Measurements from ENCODE around the gene FCER2.

FCER2 gene

DNA sequence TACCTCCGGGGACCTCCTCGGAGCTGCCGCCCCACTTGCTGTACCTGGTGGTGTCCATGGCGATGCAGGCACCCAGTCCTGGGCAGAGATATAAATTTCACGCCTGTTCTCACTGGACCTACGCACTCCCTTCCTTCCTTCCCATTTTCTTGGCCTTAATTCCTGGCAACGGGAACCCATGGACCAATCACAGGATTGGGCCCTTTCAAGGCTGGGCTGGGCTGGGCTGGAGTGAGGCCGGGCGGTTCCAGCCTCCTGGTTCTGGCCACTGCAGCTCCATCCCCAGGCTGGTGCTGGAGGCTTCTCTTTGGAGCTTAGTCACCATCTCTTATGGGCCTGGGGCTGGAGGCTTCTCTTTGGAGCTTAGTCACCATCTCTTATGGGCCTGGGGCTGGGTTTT, 30.1 kb upstream of the FCER2 start, which contains the start of gene CLEC4G:
Gene CLEC4G, minus strand, starts transcription at position 66 of the 400 bp plus-strand sequence. Its CDS starts 8 bp downstream, at position 58.
- DNase-seq = no peak

- DNase-seq = no peak
Measured at GRCh38 chr19:7731615-7732014, 29.7 kb upstream of the FCER2 start.

GRCh38 chr19:7731218-7731595, 29.3 kb upstream of the FCER2 start:
- no peak for DNase-seq

DNA sequence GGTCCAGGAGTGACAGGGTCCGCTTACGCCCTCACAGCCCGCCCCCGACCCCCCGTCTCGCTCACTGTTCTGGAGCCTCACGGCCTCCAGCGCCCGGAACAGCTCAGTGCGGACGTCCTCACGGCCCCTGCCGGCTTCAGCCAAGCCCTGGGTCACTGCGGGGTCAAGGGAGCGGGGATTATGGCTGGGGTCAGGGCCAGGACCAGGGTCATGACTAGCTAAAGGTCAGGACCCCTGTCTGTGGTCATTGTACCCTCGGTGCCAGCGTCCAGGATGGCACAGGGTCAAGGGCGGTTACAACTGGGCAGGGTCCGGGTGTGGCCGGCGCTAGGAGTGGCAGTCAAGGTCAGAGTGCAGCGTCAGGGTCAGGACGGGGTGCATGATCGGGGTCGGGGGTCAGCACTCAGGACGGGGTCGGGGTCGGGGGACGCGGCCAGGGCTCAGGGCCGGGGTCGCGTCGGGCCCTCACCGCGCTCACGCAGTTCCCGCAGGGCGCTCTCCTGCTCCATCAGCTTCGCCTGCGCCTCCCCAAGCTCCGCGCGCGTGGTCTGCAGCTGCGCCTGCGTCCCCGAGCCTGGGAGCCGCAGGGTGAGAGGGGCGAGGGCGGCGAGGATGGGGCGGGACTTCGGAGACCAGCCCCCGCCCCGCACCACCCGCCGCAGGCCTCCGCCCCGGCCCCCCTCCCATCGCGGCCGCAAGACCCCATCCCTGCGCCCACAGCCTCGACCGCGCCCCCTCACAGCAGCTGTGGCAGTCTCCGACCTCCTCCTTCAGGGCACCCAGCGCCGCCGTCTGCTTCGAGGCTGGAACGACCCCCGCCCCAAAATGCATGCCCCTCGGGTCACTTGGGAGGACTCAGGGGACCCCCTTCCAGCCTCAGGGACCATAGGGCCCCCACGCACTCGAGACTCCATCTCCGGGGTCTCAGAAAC, 28.6 kb upstream of the FCER2 start:
- DNase-seq = no peak

DNA sequence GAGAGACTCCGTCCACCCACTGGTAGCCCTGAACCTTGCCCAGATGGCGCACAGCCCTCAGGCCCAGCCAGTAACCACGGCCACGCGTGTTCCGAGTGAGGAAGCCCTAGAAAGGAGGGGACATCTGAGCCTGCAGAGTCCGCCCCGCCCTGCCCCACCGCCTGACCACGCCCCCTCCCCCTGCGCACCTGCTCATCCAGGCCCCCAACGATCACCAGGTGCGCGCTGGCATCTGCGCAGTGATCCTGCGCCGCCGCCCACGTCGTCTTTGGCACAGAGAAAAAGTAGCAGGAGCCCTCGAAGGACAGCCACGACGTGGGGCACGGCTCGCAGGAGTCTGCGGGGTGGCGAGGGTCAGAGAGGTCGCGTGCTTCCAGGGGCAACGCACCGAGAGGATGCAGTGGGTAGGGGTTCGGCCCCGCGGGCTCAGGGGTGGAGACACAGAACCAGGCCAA, 27.9 kb upstream of the FCER2 start:
- no peak for DNase-seq

- no peak for DNase-seq
Measured at GRCh38 chr19:7729211-7729610, 27.3 kb upstream of the FCER2 start.

DNA sequence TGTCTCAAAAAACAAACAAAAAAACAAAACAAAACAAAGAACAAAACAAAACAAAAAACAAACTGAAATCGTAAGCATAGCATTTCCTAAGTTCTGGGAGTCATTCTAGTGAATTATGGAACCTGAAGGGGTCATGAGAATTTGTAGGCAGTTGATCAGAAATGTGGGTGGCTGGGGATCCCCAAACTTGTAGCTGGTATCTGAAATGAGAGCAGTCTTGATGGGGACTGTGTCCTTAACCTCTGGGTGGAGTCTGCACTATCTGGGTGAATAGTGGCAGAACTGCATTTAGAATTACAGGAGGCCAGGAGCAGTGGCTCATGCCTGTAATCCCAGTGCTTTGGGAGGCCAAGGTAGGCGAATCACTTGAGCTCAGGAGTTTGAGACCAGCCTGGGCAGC, 23.9 kb upstream of the FCER2 start:
- no peak for DNase-seq

DNA sequence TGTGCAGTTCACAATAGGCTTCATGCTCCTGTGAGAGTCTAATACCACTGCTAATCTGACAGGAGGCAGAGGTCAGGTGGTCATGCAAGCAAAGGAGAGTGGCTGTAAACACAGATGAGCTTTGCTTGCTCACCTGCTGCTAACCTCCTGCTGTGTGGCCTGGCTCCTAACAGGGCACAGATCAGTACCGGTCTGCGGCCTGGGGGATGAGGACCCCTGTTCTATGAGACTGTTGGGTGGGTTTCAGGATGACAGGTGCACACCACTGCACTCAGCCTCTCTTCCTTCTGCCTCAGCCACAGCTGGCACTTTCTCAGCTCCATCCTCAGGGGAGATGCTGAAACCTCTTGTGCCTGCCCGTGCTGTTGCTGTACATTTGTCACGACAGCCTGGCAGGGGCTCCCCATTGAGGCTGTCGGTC, 20.3 kb upstream of the FCER2 start:
- DNase-seq = no peak

DNA sequence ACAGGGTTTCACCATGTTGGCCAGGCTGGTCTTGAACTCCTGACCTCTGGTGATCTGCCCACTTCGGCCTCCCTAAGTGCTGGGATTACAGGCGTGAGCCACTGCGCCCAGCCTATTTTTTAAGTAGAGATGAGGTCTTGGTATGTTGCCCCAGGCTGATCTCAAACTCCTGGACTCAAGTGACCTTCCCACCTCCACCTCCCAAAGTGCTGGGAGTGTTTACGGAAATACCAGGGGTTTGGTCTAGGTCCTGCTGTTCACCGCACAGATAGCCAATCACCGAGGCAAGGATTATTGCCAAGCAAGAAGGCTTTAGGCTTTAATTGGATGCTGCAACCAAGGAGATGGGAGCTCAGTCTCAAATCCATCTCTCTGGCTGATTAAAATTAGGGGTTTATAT, 18.4 kb upstream of the FCER2 start:
- DNase-seq = no peak

DNA sequence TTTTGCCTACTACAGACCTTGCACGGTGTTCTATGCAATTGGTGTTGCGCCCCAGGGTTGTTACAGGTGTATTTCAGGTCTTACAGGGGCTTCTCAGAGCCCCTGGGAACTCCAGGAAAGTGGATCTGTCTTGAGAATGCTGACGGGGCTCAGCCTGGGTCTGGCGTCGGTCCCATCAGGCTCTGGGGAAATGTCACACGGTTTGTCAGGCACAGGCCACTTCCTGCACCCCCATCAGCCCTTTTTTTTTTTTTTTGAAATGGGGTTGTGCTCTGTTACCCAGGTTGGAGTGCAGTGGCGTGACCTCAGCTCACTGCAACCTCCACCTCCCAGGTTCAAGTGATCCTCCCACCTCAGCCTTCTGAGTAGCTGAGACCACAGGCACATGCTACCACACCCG, 16.7 kb upstream of the FCER2 start:
- no peak for DNase-seq

DNA sequence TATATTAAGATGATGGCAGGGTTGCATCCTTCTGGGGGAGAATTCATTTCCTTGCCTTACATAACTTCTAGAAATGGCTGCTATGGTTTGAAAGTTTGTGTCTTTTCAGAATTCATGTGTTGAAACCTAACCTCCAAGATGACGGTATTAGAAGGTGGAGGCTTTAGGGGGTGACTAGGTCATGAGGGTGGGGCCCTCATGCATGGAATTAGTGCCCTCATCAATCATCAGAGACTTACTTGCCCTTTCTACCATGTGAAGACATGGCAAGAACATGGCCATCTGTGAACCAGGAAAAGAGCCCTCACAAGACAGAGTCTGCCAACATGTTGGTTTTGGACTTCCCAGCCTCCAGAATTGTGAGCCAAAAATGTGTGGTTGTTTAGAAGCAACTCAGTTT, 14.8 kb upstream of the FCER2 start:
- no peak for DNase-seq

GRCh38 chr19:7715671-7716070, 13.7 kb upstream of the FCER2 start:
- DNase-seq = no peak

DNA sequence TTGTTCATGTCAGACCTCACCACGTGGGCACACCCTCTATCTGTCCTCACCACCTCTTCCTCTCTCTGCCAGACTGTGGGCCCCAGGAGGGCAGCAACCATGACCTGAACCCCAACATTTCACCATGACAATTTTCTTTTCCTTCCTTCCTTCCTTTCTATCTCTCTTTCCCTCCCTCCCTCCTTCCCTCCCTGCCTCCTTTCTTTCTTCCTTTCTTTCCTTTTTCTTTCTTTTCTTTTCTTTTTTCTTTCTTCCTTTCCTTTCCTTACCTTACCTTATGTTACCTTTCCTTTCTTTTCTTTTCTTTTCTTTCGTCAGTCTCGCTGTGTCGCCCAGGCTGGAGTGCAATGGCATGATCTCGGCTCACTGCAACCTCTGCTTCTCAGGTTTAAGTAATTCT, 8.7 kb upstream of the FCER2 start:
- no peak for DNase-seq

- no peak for DNase-seq
Measured at GRCh38 chr19:7709932-7710460, 8.1 kb upstream of the FCER2 start.

GRCh38 chr19:7706955-7707456, 5.1 kb upstream of the FCER2 start:
- DNase-seq = no peak

DNA sequence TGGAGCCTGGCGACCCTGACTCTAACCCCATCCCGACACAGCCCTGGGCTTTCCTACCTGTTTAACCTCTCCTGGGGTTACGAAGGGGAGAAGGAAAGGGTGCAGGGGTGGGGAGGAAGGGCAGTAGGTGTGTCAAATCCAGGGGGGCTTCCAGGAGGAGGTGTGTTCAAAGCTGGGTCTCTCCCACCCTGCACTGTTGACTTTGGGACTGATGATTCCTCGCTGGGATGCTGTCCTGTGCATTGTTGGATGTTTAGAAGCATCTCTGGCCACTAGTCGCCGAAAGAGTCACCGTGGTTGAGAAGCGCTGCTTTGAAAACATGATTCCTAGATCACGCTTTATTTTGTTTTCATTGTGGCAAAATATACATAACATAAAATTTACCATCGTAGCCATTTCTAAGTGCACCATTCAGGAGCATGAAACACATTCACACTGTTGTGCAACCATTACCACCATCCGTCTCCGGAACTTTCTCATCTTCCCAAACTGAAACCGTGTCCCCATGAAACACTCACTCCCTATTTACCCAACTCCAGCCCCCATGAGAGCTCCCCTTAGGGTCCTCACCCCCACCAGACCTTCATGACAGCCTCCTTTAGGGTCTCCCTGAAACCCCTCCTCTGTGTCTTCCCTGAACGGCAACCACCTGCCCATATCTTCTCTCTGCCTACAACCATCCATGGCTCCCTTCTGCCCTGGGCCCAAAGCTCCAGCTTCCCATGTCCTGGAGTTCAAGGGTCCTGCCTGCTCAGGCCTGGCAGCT, 4.4 kb upstream of the FCER2 start:
- DNase-seq = no peak

- no peak for DNase-seq
Measured at GRCh38 chr19:7705387-7706187, 3.7 kb upstream of the FCER2 start.

- no peak for DNase-seq
Measured at GRCh38 chr19:7704280-7705060, 2.5 kb upstream of the FCER2 start.

- DNase-seq = no peak
Measured at GRCh38 chr19:7703332-7703731, 1.4 kb upstream of the FCER2 start.

- DNase-seq = no peak
Measured at GRCh38 chr19:7701049-7701653, 780 bp downstream of the FCER2 start.

Data from NCI-H2029 (cell line).